CD14-positive monocyte (primary cell): Measurements from ENCODE around the gene KIRREL1. TPM values are rescaled to one million over a fixed set of nuclear protein-coding genes. Genes with fewer than 3 reads are reported as not detected.

Source experiments
- DNase-seq, 3 donors: peaks; one replicate each; pipeline ENCODE4 v3.0.0-alpha.2; 2011 to 2022
- H2AFZ ChIP-seq: 2 replicates; pipeline ENCODE4 v1.6.0; 2012; ENCODE audit warnings: mild to moderate bottlenecking, low read depth, low read length, inconsistent platforms; ENCODE audit not compliant: insufficient read depth, poor library complexity, severe bottlenecking
- H3K27ac ChIP-seq, 2 donors: 1 replicate in 1 of 2; 2 replicates in 1 of 2; pipeline ENCODE4 v1.5.1; 2012 to 2013; ENCODE audit warnings: low read length in 2 of 2, control low read depth in 1 of 2, inconsistent platforms in 1 of 2, low read depth in 1 of 2, mild to moderate bottlenecking in 1 of 2
- H3K27me3 ChIP-seq, 2 donors: one replicate each; pipeline versions ENCODE4 v1.6.0 to v1.6.1; 2011 to 2013; ENCODE audit warnings: low read length in 2 of 2; ENCODE audit not compliant: control insufficient read depth in 2 of 2, insufficient read depth in 2 of 2
- H3K36me3 ChIP-seq, 2 donors: replicated peaks in 1 of 2; 1 replicate in 1 of 2; 2 replicates in 1 of 2; pipeline versions ENCODE4 v1.5.1 to v1.6.1; 2012 to 2013; ENCODE audit warnings: low read length in 2 of 2, control low read depth in 1 of 2, inconsistent platforms in 1 of 2, mild to moderate bottlenecking in 1 of 2; ENCODE audit not compliant: insufficient read depth in 2 of 2, control insufficient read depth in 1 of 2
- H3K4me1 ChIP-seq, 2 donors: 1 replicate in 1 of 2; 2 replicates in 1 of 2; pipeline versions ENCODE4 v1.5.1 to v1.6.1; 2012 to 2013; ENCODE audit warnings: low read length in 2 of 2, control low read depth in 1 of 2, inconsistent platforms in 1 of 2, mild to moderate bottlenecking in 1 of 2, moderate library complexity in 1 of 2; ENCODE audit not compliant: insufficient read depth in 2 of 2, control insufficient read depth in 1 of 2
- H3K4me2 ChIP-seq: replicated peaks from 2 replicates; pipeline ENCODE3; 2012; ENCODE audit warnings: low read length, moderate library complexity, mild to moderate bottlenecking; ENCODE audit not compliant: poor library complexity, severe bottlenecking; ENCODE audit errors: extremely low read depth
- H3K4me3 ChIP-seq, 3 experiments: fragments of 200-600 bp in 1 of 3; sonication (generic) in 1 of 3; replicated peaks in 1 of 3; 1 replicate in 2 of 3; 2 replicates in 1 of 3; pipeline ENCODE4 v1.5.1; 2011 to 2013; ENCODE audit warnings: low read length in 3 of 3, mild to moderate bottlenecking in 3 of 3, control low read depth in 2 of 3, low read depth in 2 of 3, inconsistent platforms in 1 of 3, moderate library complexity in 1 of 3
- H3K79me2 ChIP-seq: 2 replicates; pipeline ENCODE4 v1.6.0; 2012; ENCODE audit warnings: mild to moderate bottlenecking, control low read depth, inconsistent platforms, low read length, moderate library complexity; ENCODE audit not compliant: insufficient read depth
- H3K9ac ChIP-seq: 2 replicates; pipeline ENCODE4 v1.6.0; 2017; ENCODE audit warnings: low read length, mild to moderate bottlenecking; ENCODE audit not compliant: insufficient read depth, poor library complexity, severe bottlenecking
- H3K9me3 ChIP-seq, 2 donors: replicated peaks in 1 of 2; 1 replicate in 1 of 2; 2 replicates in 1 of 2; pipeline versions ENCODE4 v1.5.1 to v1.6.1; 2012 to 2013; ENCODE audit warnings: low read length in 2 of 2, control low read depth in 1 of 2; ENCODE audit not compliant: control insufficient read depth in 1 of 2, insufficient read depth in 1 of 2
- H4K20me1 ChIP-seq: 2 replicates; pipeline ENCODE4 v1.6.0; 2012; ENCODE audit warnings: mild to moderate bottlenecking, low read length, control low read depth, moderate library complexity; ENCODE audit not compliant: insufficient read depth
- H3K27ac Mint-ChIP-seq, 7 donors: one replicate each; pipeline ENCODE4 v1.8.0; 2020; ENCODE audit warnings: mild to moderate bottlenecking in 7 of 7, mixed read lengths in 7 of 7, moderate library complexity in 6 of 7, inconsistent platforms in 2 of 7
- H3K27me3 Mint-ChIP-seq, 3 donors: one replicate each; pipeline ENCODE4 v1.8.0; 2021 to 2022; ENCODE audit warnings: low read depth in 3 of 3, mild to moderate bottlenecking in 3 of 3, mixed read lengths in 3 of 3, moderate library complexity in 3 of 3, inconsistent platforms in 1 of 3
- H3K36me3 Mint-ChIP-seq, 2 donors: one replicate each; pipeline ENCODE4 v1.8.0; 2020; ENCODE audit warnings: mixed read lengths in 2 of 2, inconsistent platforms in 1 of 2, mild to moderate bottlenecking in 1 of 2
- H3K4me1 Mint-ChIP-seq: one replicate; pipeline ENCODE4 v1.8.0; 2020; ENCODE audit warnings: mild to moderate bottlenecking, mixed read lengths
- H3K4me3 Mint-ChIP-seq, 2 donors: one replicate each; pipeline ENCODE4 v1.8.0; 2020; ENCODE audit warnings: mild to moderate bottlenecking in 2 of 2, mixed read lengths in 2 of 2, moderate library complexity in 1 of 2
- H3K9me3 Mint-ChIP-seq, 7 donors: one replicate each; pipeline ENCODE4 v1.8.0; 2020 to 2022; ENCODE audit warnings: mixed read lengths in 7 of 7, mild to moderate bottlenecking in 6 of 7, moderate library complexity in 6 of 7, inconsistent platforms in 2 of 7
- CTCF ChIP-seq: fragments of 200-600 bp; IDR thresholded peaks from one replicate; pipeline ENCODE4 v1.8.0; 2022; ENCODE audit warnings: antibody characterized with exemption, mild to moderate bottlenecking
- WGBS: methylation state at CpG from one replicate; pipeline ENCODE4 v1.1.5; 2013; ENCODE audit warnings: missing lambda C conversion rate; ENCODE audit not compliant: insufficient coverage; 5-methylcytosine and 5-hydroxymethylcytosine counted together
- intact Hi-C, 2 donors: fragments of 100-400 bp; cut with micrococcal nuclease; formaldehyde crosslinking; loops; one replicate each; pipeline versions ENCODE4 v1.15.0 to v1.15.1; 2023
- polyA plus RNA-seq, 3 donors: library from polyadenylated mRNA; depleted of rRNA in 1 of 3; unstranded in 2 of 3; stranded (reverse) in 1 of 3; fragments of 300-500 nt in 2 of 3; fragments of >200 nt in 1 of 3; fragmentation: Illumina TruSeq in 2 of 3; gene quantifications; 1 replicate in 2 of 3; 2 replicates in 1 of 3; pipeline ENCODE4 v1.2.3, GENCODE V29; 2012 to 2021

The KIRREL1 gene
- polyA plus RNA-seq, 3 donors, result not detected

- Histone ChIP-seq H4K20me1 (no peaks in the 10 kb centered on the region), H3K9me3 (no peaks in the 10 kb centered on the region), H3K4me3 (no peak overlapping the region), H3K4me2 (no peak overlapping the region), H3K27ac (no peak overlapping the region), H3K79me2 (no peaks in the 10 kb centered on the region), H3K36me3 (no peaks in the 10 kb centered on the region), H3K27me3 (no peaks in the 10 kb centered on the region), H3K9ac (no peak overlapping the region), H2AFZ (no peak overlapping the region), H3K4me1 (no peaks in the 10 kb centered on the region)
- H3K4me1 Mint-ChIP-seq, result no peaks in the 10 kb centered on the region
- no peaks in the 10 kb centered on the region for H3K36me3 Mint-ChIP-seq
- H3K27ac Mint-ChIP-seq, result no peak overlapping the region
- H3K27me3 Mint-ChIP-seq, result peaks cover 1 to 2% (median 2%) of the 10 kb centered on the region in 3 donors
- TF ChIP-seq CTCF, result no peak
- 95% methylated on average over 15 of the region's 18 CpGs for WGBS
- DNase-seq, result no peak
- H3K9me3 Mint-ChIP-seq, result peaks cover 0 to 3% (median 0%) of the 10 kb centered on the region in 7 donors
- intact Hi-C loops, result no loop called here
- no peak overlapping the region for H3K4me3 Mint-ChIP-seq
These were observed 99.9 kb downstream of the KIRREL1 start for GRCh38 chr1:158093376-158093775.

DNA sequence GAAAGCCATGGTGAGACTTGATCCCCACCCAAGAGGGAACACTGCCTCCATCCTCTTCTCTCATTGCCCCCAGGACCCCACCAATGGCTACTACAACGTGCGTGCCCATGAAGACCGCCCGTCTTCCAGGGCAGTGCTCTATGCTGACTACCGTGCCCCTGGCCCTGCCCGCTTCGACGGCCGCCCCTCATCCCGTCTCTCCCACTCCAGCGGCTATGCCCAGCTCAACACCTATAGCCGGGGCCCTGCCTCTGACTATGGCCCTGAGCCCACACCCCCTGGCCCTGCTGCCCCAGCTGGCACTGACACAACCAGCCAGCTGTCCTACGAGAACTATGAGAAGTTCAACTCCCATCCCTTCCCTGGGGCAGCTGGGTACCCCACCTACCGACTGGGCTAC lies 101.1 kb downstream of the KIRREL1 start:
- TF ChIP-seq CTCF, result no peak
- Histone ChIP-seq H3K27ac (no peak overlapping the region), H3K79me2 (no peaks in the 10 kb centered on the region), H2AFZ (no peak overlapping the region), H3K9me3 (no peaks in the 10 kb centered on the region), H3K4me3 (no peak overlapping the region), H3K9ac (no peak overlapping the region), H3K36me3 (no peaks in the 10 kb centered on the region), H4K20me1 (no peaks in the 10 kb centered on the region), H3K27me3 (no peaks in the 10 kb centered on the region), H3K4me2 (no peak overlapping the region), H3K4me1 (no peaks in the 10 kb centered on the region)
- Mint-ChIP-seq H3K9me3 (peaks cover 0 to 3% (median 0%) of the 10 kb centered on the region in 7 donors), H3K4me3 (no peak overlapping the region), H3K36me3 (no peaks in the 10 kb centered on the region), H3K27me3 (peaks cover 1 to 2% (median 2%) of the 10 kb centered on the region in 3 donors), H3K4me1 (no peaks in the 10 kb centered on the region), H3K27ac (no peak overlapping the region)
- WGBS, result 97% methylated on average over 14 of the region's 14 CpGs
- intact Hi-C loops, result no loop called here
- no peak for DNase-seq
